ENCODE data around the gene BCR. TPM values are rescaled to one million over a fixed set of nuclear protein-coding genes. Genes with fewer than 3 reads are reported as not detected.
A peak's percentile ranks its signal among the peaks of the same experiment; 100 is the strongest.

Gene BCR
- total RNA-seq, 6 donors from 2014 or later, result 47.1 to 105 (median 68.6) TPM

DNA sequence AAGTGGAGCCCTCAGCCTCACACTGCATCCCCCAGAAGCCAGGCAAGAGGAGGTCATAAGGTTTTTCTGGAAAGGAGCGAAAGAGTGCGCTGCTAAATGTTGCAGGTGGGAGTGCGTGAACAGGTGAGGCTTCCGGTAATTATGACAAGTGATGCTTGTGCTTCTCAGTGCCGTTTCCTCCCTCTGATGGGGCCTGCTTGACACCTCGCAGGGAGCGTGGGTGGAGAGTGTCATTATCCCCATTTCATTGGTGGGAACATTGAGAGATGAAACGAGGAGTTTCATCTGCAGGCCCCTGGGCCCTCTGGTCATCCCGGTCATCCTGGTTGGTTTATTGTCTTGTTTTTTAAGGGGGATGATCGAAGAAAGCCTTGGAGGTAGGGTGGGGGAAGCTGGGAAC lies 57.5 kb downstream of the BCR start:
- no peak for DNase-seq
- Histone ChIP-seq H3K27me3 (no peaks in the 10 kb centered on the region), H3K4me3 (no peak overlapping the region), H3K36me3 (no peaks in the 10 kb centered on the region), H3K9me3 (no peaks in the 10 kb centered on the region), H3K4me1 (peaks cover 23 to 64% (median 46%) of the 10 kb centered on the region in 4 donors), H3K27ac (peak overlapping the region in 1 of 4 donors; percentile 2)
- ATAC-seq (ENCODE audit: low FRiP score in 2 of 2), result no peak
- TF ChIP-seq EP300 (IDR thresholded peaks at IDR 0.05), result no peak
- TF ChIP-seq, protein P1, sequence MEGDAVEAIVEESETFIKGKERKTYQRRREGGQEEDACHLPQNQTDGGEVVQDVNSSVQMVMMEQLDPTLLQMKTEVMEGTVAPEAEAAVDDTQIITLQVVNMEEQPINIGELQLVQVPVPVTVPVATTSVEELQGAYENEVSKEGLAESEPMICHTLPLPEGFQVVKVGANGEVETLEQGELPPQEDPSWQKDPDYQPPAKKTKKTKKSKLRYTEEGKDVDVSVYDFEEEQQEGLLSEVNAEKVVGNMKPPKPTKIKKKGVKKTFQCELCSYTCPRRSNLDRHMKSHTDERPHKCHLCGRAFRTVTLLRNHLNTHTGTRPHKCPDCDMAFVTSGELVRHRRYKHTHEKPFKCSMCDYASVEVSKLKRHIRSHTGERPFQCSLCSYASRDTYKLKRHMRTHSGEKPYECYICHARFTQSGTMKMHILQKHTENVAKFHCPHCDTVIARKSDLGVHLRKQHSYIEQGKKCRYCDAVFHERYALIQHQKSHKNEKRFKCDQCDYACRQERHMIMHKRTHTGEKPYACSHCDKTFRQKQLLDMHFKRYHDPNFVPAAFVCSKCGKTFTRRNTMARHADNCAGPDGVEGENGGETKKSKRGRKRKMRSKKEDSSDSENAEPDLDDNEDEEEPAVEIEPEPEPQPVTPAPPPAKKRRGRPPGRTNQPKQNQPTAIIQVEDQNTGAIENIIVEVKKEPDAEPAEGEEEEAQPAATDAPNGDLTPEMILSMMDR (IDR thresholded peaks at IDR 0.05), result no peak
- no peak for TF ChIP-seq POLR2A (IDR thresholded peaks at IDR 0.05)
- TF ChIP-seq POLR2AphosphoS5 (IDR thresholded peaks at IDR 0.05), result no peak
- 84 to 89% methylated on average over 10 of the region's 10 CpGs for WGBS, 2 donors

DNA sequence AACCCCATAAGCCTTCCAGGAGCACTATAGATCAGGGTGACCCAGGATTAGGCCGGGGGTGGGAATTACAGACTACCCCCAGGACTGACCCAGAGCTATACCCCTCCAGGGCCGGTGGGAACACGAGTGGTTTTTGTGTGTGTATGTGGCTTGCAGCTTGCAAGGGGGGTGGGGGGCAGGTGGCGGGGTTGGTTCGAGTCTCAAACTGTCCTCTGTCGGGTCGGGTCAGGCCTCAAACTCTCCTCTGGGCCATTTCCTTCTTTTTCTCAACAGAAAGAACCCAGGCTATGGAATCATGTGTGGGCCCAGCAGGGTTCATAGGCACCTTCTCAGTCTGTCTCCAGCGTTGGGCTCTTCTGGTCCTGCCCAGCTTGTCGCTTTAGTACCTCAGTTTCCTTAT lies 58.4 kb downstream of the BCR start:
- 92 to 96% methylated on average over 2 to 9 of the region's 9 CpGs for WGBS, 2 donors
- ATAC-seq (ENCODE audit: low FRiP score in 2 of 2), result no peak
- no peak for DNase-seq
- Histone ChIP-seq H3K27me3 (no peaks in the 10 kb centered on the region), H3K4me3 (no peak overlapping the region), H3K27ac (no peak overlapping the region), H3K4me1 (peaks cover 20 to 64% (median 41%) of the 10 kb centered on the region in 4 donors), H3K36me3 (no peaks in the 10 kb centered on the region), H3K9me3 (no peaks in the 10 kb centered on the region)
- no peak for TF ChIP-seq POLR2A (IDR thresholded peaks at IDR 0.05)

DNA sequence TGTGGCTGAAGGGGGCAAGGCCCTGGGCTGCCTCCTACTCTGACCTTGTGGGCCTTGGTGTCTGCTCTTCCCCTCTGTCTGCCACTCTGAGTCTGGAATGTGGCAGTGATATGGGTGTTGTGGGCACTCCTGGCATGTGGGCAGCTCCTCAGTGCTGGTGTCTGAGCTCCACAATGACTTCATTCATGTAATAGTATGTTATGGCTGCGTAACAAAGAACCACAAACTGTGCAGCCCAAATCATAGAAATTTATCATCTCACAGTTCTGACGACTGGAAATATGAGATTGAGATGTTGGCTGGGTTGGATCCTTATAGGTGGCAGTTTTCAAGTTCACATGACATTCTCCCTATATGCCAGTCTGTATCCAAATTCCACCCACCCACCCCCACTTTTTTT lies 59.1 kb downstream of the BCR start:
- peaks cover 20 to 58% (median 34%) of the 10 kb centered on the region in 4 donors for H3K4me1 ChIP-seq
- no peak for ATAC-seq (ENCODE audit: low FRiP score in 2 of 2)
- 96 to 100% methylated on average over 2 of the region's 2 CpGs for WGBS, 2 donors

DNA sequence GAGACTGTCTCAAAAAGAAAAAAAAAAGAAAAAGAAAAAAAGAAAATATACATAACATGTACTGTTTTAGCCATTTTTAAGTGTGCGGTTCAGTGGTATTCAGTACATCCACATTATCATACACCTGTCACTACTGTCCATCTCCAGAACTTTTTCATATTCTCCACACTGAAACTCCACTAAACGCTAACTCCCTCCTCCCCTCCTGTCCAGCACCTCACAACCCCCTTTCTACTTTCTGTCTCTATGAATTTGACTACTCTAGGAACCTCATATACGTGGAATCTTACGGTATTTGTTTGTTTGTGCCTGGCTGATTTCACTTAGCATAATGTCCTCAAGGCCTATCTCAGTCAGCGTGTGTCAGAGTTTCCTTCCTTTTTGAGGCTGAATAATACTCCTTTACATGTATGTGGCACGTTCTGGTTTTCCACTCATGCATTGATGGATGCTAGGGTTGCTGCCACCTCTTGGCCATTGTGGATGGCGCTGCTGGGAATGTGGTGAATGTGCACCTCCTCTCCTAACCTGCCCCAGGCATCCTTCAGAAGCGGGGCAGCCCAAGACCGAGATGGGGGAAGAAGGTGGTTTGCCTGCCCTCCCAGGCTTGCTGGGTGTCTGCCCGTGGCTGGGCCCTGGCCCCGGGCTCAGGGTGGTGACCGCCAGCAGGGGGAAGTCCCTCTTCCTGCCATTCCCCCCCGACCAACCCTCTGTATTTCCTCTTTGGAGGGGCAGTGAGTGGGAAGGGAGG lies 60.5 kb downstream of the BCR start:
- ATAC-seq (ENCODE audit: low FRiP score in 2 of 2), result no peak

More for the DNA sequence above, 59.1 kb downstream of the BCR start:
- Histone ChIP-seq H3K36me3 (no peaks in the 10 kb centered on the region), H3K27me3 (no peaks in the 10 kb centered on the region), H3K9me3 (no peaks in the 10 kb centered on the region), H3K4me3 (no peak overlapping the region), H3K27ac (no peak overlapping the region)
- no peak for DNase-seq
- TF ChIP-seq EP300 (IDR thresholded peaks at IDR 0.05) (no peak), POLR2A (IDR thresholded peaks at IDR 0.05) (no peak), POLR2AphosphoS5 (IDR thresholded peaks at IDR 0.05) (no peak)
- TF ChIP-seq, protein P1 (IDR thresholded peaks at IDR 0.05), result no peak

More for the DNA sequence above, 60.5 kb downstream of the BCR start:
- WGBS, 2 donors, result 43 to 67% methylated on average over 11 to 12 of the region's 13 CpGs
- peak; percentile 33 to 67 for DNase-seq
- Histone ChIP-seq H3K9me3 (no peaks in the 10 kb centered on the region), H3K27me3 (no peaks in the 10 kb centered on the region), H3K4me1 (peaks cover 22 to 47% (median 38%) of the 10 kb centered on the region in 4 donors), H3K36me3 (peaks cover 0 to 3% (median 0%) of the 10 kb centered on the region in 4 donors), H3K4me3 (no peak overlapping the region), H3K27ac (peak overlapping the region; percentile 6 to 48 (median 17))
- TF ChIP-seq, protein P1 (IDR thresholded peaks at IDR 0.05), result peak in 5 of 6 experiments; percentile 18 to 43 (median 26)
- no peak for TF ChIP-seq POLR2A (IDR thresholded peaks at IDR 0.05)
- peak in 1 of 4 donors; percentile 15 for TF ChIP-seq EP300 (IDR thresholded peaks at IDR 0.05)

Measured in upper lobe of left lung (tissue), 6 donors.